HG03439 (cell line): Measurements from ENCODE around the gene NAA50.

ENCODE experiments used
- ATAC-seq: cut with Tn5 transposase; IDR thresholded peaks from one replicate; pipeline ENCODE4 v1.9.1; 2021; ENCODE audit warnings: mild to moderate bottlenecking, moderate library complexity; ENCODE audit not compliant: unreplicated experiment

NAA50 gene

GRCh38 chr3:113745756-113746547, at the start of gene NAA50:
TSS of gene NAA50 (minus strand) at chr3:113746249. CDS start at chr3:113745949, 300 bp downstream.
- ATAC-seq = peak; percentile 53

GRCh38 chr3:113795693-113796092, 49.6 kb upstream of the NAA50 start:
- ATAC-seq = no peak

- ATAC-seq = no peak
Measured at GRCh38 chr3:113794526-113794925, 48.5 kb upstream of the NAA50 start.

- ATAC-seq = no peak
Measured at GRCh38 chr3:113791381-113791780, 45.3 kb upstream of the NAA50 start.

GRCh38 chr3:113783980-113784379, 37.9 kb upstream of the NAA50 start:
- ATAC-seq = no peak

- ATAC-seq = no peak
Measured at GRCh38 chr3:113783463-113783862, 37.4 kb upstream of the NAA50 start.

GRCh38 chr3:113776564-113776963, 30.5 kb upstream of the NAA50 start:
- ATAC-seq = no peak

GRCh38 chr3:113775516-113775915, 29.5 kb upstream of the NAA50 start:
- ATAC-seq = no peak

GRCh38 chr3:113773381-113773780, 27.3 kb upstream of the NAA50 start:
- no peak for ATAC-seq

GRCh38 chr3:113771993-113772392, 25.9 kb upstream of the NAA50 start:
- no peak for ATAC-seq

GRCh38 chr3:113769551-113769950, 23.5 kb upstream of the NAA50 start:
- ATAC-seq = no peak

- ATAC-seq = no peak
Measured at GRCh38 chr3:113764698-113765097, 18.6 kb upstream of the NAA50 start.

GRCh38 chr3:113758389-113759024, 12.5 kb upstream of the NAA50 start:
- no peak for ATAC-seq

GRCh38 chr3:113754494-113755159, 8.6 kb upstream of the NAA50 start:
- ATAC-seq = no peak

- no peak for ATAC-seq
Measured at GRCh38 chr3:113753376-113753985, 7.4 kb upstream of the NAA50 start.

- ATAC-seq = no peak
Measured at GRCh38 chr3:113751141-113751540, 5.1 kb upstream of the NAA50 start.

GRCh38 chr3:113747283-113748046, 1.4 kb upstream of the NAA50 start:
- peak; percentile 3 for ATAC-seq

GRCh38 chr3:113746548-113747282, 666 bp upstream of the NAA50 start, which contains the start of gene ATP6V1A:
TSS of gene ATP6V1A (plus strand) at chr3:113747035. CDS start at chr3:113778754, 31,719 bp downstream.
- ATAC-seq = peak; percentile 34

GRCh38 chr3:113744941-113745755, 901 bp downstream of the NAA50 start:
- ATAC-seq = peak; percentile 55
